H1 (cell line): ENCODE data around the gene TRAK1. TPM values are rescaled to one million over a fixed set of nuclear protein-coding genes. Genes with fewer than 3 reads are reported as not detected.

Experiments
- CTCF ChIA-PET: fragments of 300-600 bp; sonication (Branson Sonifier 250); formaldehyde crosslinking; loops from one replicate; lab custom pipeline; 2021; ENCODE audit not compliant: partially characterized antibody; lab: Charles Lee
- POLR2A ChIA-PET: fragments of 300-600 bp; sonication (Branson Sonifier 250); formaldehyde crosslinking; loops from one replicate; lab custom pipeline; 2021; ENCODE audit warnings: inconsistent platforms; ENCODE audit not compliant: partially characterized antibody; lab: Charles Lee
- DNase-seq, 2 experiments: peaks; one replicate each; pipeline versions ENCODE4 v3.0.0 to v3.0.0-alpha.2; 2010 to 2022; ENCODE audit warnings: low spot score in 2 of 2, low read depth in 1 of 2, mixed read lengths in 1 of 2
- FAIRE-seq: peaks from 2 replicates; lab custom pipeline; 2011; peaks lifted over from hg19 to GRCh38; lab: Jason Lieb, UNC
- H2AFZ ChIP-seq: 2 replicates; pipeline ENCODE4 v1.8.1; 2012; ENCODE audit warnings: low read length, inconsistent platforms
- H2AK5ac ChIP-seq: 2 replicates; pipeline ENCODE4 v1.6.1; 2013; ENCODE audit warnings: low read depth, low read length
- H2BK120ac ChIP-seq: replicated peaks from 2 replicates; pipeline ENCODE3; 2013; ENCODE audit warnings: low read depth, low read length, inconsistent platforms
- H2BK12ac ChIP-seq: 2 replicates; pipeline ENCODE4 v1.6.1; 2013; ENCODE audit warnings: low read depth, low read length
- H2BK15ac ChIP-seq: 2 replicates; pipeline ENCODE4 v1.6.1; 2013; ENCODE audit warnings: low read length
- H2BK20ac ChIP-seq: 2 replicates; pipeline ENCODE4 v1.6.1; 2013; ENCODE audit warnings: low read length
- H2BK5ac ChIP-seq: 2 replicates; pipeline ENCODE4 v1.6.1; 2013; ENCODE audit warnings: low read depth, low read length
- H3K14ac ChIP-seq: 2 replicates; pipeline ENCODE4 v1.6.1; 2013; ENCODE audit warnings: inconsistent platforms; ENCODE audit not compliant: insufficient read length
- H3K18ac ChIP-seq: 2 replicates; pipeline ENCODE4 v1.6.1; 2013; ENCODE audit warnings: low read length; ENCODE audit errors: extremely low read depth
- H3K23ac ChIP-seq: 2 replicates; pipeline ENCODE4 v1.6.1; 2013; ENCODE audit warnings: inconsistent platforms; ENCODE audit not compliant: insufficient read length
- H3K23me2 ChIP-seq: 2 replicates; pipeline ENCODE4 v1.6.1; 2013; ENCODE audit warnings: low read depth, low read length
- H3K27ac ChIP-seq: 2 replicates; pipeline ENCODE4 v1.6.1; 2011; ENCODE audit warnings: low read depth, low read length, inconsistent platforms
- H3K27me3 ChIP-seq, 4 experiments: replicated peaks in 1 of 4; 1 replicate in 1 of 4; 2 replicates in 3 of 4; pipeline versions ENCODE4 v1.6.1 to v1.8.1; 2011 to 2013; ENCODE audit warnings: low read length in 3 of 4, mild to moderate bottlenecking in 3 of 4, inconsistent platforms in 2 of 4, mixed read lengths in 2 of 4, moderate library complexity in 1 of 4; ENCODE audit not compliant: control insufficient read depth in 3 of 4, insufficient read depth in 3 of 4; ENCODE audit errors: extremely low read depth in 1 of 4
- H3K36me3 ChIP-seq, 4 experiments: 2 replicates each; pipeline versions ENCODE4 v1.6.1 to v1.8.1; 2011 to 2013; ENCODE audit warnings: mild to moderate bottlenecking in 4 of 4, low read length in 3 of 4, moderate library complexity in 2 of 4, control low read depth in 1 of 4, inconsistent platforms in 1 of 4; ENCODE audit not compliant: insufficient read depth in 4 of 4, control insufficient read depth in 2 of 4
- H3K4ac ChIP-seq: replicated peaks from 2 replicates; pipeline ENCODE3; 2013; ENCODE audit warnings: low read length, low read depth, mixed read lengths, inconsistent platforms; ENCODE audit not compliant: insufficient read length
- H3K4me1 ChIP-seq, 4 experiments: replicated peaks in 1 of 4; 1 replicate in 1 of 4; 2 replicates in 3 of 4; pipeline versions ENCODE4 v1.6.1 to v1.8.1; 2011 to 2013; ENCODE audit warnings: low read length in 3 of 4, inconsistent platforms in 2 of 4, mixed read lengths in 1 of 4; ENCODE audit not compliant: insufficient read depth in 4 of 4, control insufficient read depth in 3 of 4
- H3K4me2 ChIP-seq, 2 experiments: 2 replicates each; pipeline versions ENCODE4 v1.6.1 to v1.8.1; 2011 to 2013; ENCODE audit warnings: low read depth in 2 of 2, low read length in 2 of 2, control low read depth in 1 of 2, inconsistent platforms in 1 of 2, mild to moderate bottlenecking in 1 of 2; ENCODE audit not compliant: insufficient read depth in 1 of 2
- H3K4me3 ChIP-seq, 4 experiments: fragments of 200-600, 300-600 bp in 1 of 4; sonication (generic), shearing (Covaris generic), sonication (Bioruptor Twin) in 1 of 4; 2 replicates each; pipeline versions ENCODE4 v1.5.1 to v1.8.1; 2011 to 2016; ENCODE audit warnings: low read length in 4 of 4, low read depth in 3 of 4, control low read depth in 2 of 4, inconsistent platforms in 2 of 4, mild to moderate bottlenecking in 2 of 4, mixed read lengths in 1 of 4, moderate library complexity in 1 of 4; ENCODE audit not compliant: insufficient read depth in 2 of 4; ENCODE audit errors: extremely low read depth in 1 of 4
- H3K56ac ChIP-seq: replicated peaks from 2 replicates; pipeline ENCODE3; 2013; ENCODE audit warnings: low read depth, mild to moderate bottlenecking, mixed read lengths, low read length, inconsistent platforms; ENCODE audit not compliant: insufficient read length
- H3K79me1 ChIP-seq: 2 replicates; pipeline ENCODE4 v1.6.1; 2013; ENCODE audit warnings: low read depth, low read length, control low read depth
- H3K79me2 ChIP-seq, 2 experiments: 2 replicates each; pipeline versions ENCODE4 v1.6.1 to v1.8.1; 2012 to 2013; ENCODE audit warnings: low read length in 2 of 2, mild to moderate bottlenecking in 2 of 2, inconsistent platforms in 1 of 2; ENCODE audit not compliant: insufficient read depth in 2 of 2, control insufficient read depth in 1 of 2
- H3K9ac ChIP-seq, 4 experiments: replicated peaks in 1 of 4; 1 replicate in 1 of 4; 2 replicates in 3 of 4; pipeline versions ENCODE4 v1.6.1 to v1.8.1; 2011 to 2013; ENCODE audit warnings: low read depth in 3 of 4, low read length in 3 of 4, control low read depth in 2 of 4, mild to moderate bottlenecking in 2 of 4, moderate library complexity in 2 of 4, inconsistent platforms in 1 of 4; ENCODE audit errors: extremely low read depth in 1 of 4
- H3K9me3 ChIP-seq, 2 experiments: 2 replicates each; pipeline versions ENCODE4 v1.6.1 to v1.8.1; 2012 to 2013; ENCODE audit warnings: mild to moderate bottlenecking in 2 of 2, moderate library complexity in 2 of 2, control low read depth in 1 of 2, inconsistent platforms in 1 of 2, low read depth in 1 of 2, low read length in 1 of 2, mixed read lengths in 1 of 2; ENCODE audit not compliant: insufficient read depth in 2 of 2
- H4K20me1 ChIP-seq, 2 experiments: replicated peaks in 1 of 2; 2 replicates each; pipeline versions ENCODE3 to v1.8.1; 2011 to 2013; ENCODE audit warnings: inconsistent platforms in 2 of 2, low read length in 2 of 2, mild to moderate bottlenecking in 1 of 2; ENCODE audit not compliant: insufficient read depth in 2 of 2, control insufficient read depth in 1 of 2
- H4K5ac ChIP-seq: 2 replicates; pipeline ENCODE4 v1.6.1; 2013; ENCODE audit warnings: low read length, low read depth, mixed read lengths, inconsistent platforms; ENCODE audit not compliant: insufficient read length
- H4K8ac ChIP-seq: 2 replicates; pipeline ENCODE4 v1.8.0; 2013; ENCODE audit warnings: mild to moderate bottlenecking, moderate library complexity, low read length, inconsistent platforms; ENCODE audit not compliant: insufficient read depth; ENCODE audit errors: extremely low read depth
- H4K91ac ChIP-seq: replicated peaks from 2 replicates; pipeline ENCODE3; 2013; ENCODE audit warnings: low read length, mixed read lengths, inconsistent platforms; ENCODE audit not compliant: insufficient read length
- CEBPB ChIP-seq: IDR thresholded peaks from 2 replicates; pipeline ENCODE4 v1.6.1; 2012; ENCODE audit warnings: low read depth, low read length
- CHD2 ChIP-seq: IDR thresholded peaks from 2 replicates; pipeline ENCODE4 v1.6.1; 2012; ENCODE audit warnings: low read length, improper control_type of control experiment
- EP300 ChIP-seq, 2 experiments: IDR thresholded peaks; 1 replicate in 1 of 2; 2 replicates in 1 of 2; pipeline ENCODE4 v1.6.1; 2011 to 2012; ENCODE audit warnings: low read depth in 2 of 2, low read length in 2 of 2, mild to moderate bottlenecking in 2 of 2, borderline replicate concordance in 1 of 2, inconsistent platforms in 1 of 2, moderate library complexity in 1 of 2
- FOSL1 ChIP-seq: IDR thresholded peaks from 2 replicates; pipeline ENCODE4 v1.6.1; 2011; ENCODE audit warnings: mild to moderate bottlenecking, low read depth, low read length, moderate library complexity; ENCODE audit not compliant: insufficient read depth
- HDAC6 ChIP-seq: IDR thresholded peaks from one replicate; pipeline ENCODE4 v1.7.1; 2012; ENCODE audit warnings: low read depth, mild to moderate bottlenecking, inconsistent platforms, low read length, moderate library complexity
- NANOG ChIP-seq: IDR thresholded peaks from 2 replicates; pipeline ENCODE4 v1.6.1; 2011; ENCODE audit warnings: low read length, low read depth, mild to moderate bottlenecking, inconsistent platforms; ENCODE audit not compliant: insufficient read depth, poor library complexity, severe bottlenecking
- POU5F1 ChIP-seq: IDR thresholded peaks from 2 replicates; pipeline ENCODE4 v1.6.1; 2011; ENCODE audit warnings: low read depth, mild to moderate bottlenecking, low read length, moderate library complexity
- SIRT6 ChIP-seq: IDR thresholded peaks from one replicate; pipeline ENCODE4 v1.7.1; 2012; ENCODE audit warnings: low read length, inconsistent platforms
- SIX5 ChIP-seq: IDR thresholded peaks from 2 replicates; pipeline ENCODE4 v1.6.1; 2011; ENCODE audit warnings: mild to moderate bottlenecking, low read depth, low read length
- TCF12 ChIP-seq: IDR thresholded peaks from 2 replicates; pipeline ENCODE4 v1.6.1; 2011; ENCODE audit warnings: low read depth, mild to moderate bottlenecking, low read length
- YY1 ChIP-seq: IDR thresholded peaks from 2 replicates; pipeline ENCODE4 v1.6.1; 2011; ENCODE audit warnings: low read depth, mild to moderate bottlenecking, low read length
- ZNF274 ChIP-seq: IDR thresholded peaks from 2 replicates; pipeline ENCODE4 v1.7.0; 2012; ENCODE audit warnings: low read length, borderline replicate concordance; ENCODE audit errors: extremely low read depth
- WGBS, 2 experiments: shearing (Covaris generic) in 1 of 2; methylation state at CpG; one replicate each; pipeline versions ENCODE4 v1.1.6 to v1.1.7; 2013 to 2015; ENCODE audit warnings: low lambda C conversion rate in 2 of 2, mixed read lengths in 2 of 2, inconsistent platforms in 1 of 2, low coverage in 1 of 2, missing lambda C conversion rate in 1 of 2; ENCODE audit not compliant: insufficient replicate concordance in 2 of 2, insufficient coverage in 1 of 2, insufficient read length in 1 of 2; ENCODE audit errors: extremely low coverage in 1 of 2, missing lambda C conversion rate in 1 of 2; 5-methylcytosine and 5-hydroxymethylcytosine counted together
- polyA plus RNA-seq, 7 experiments: library from polyadenylated mRNA; depleted of rRNA in 3 of 7; stranded (reverse) in 5 of 7; unstranded in 2 of 7; fragments of >200 nt in 5 of 7; fragments of 200-250 nt in 2 of 7; gene quantifications; 1 replicate in 5 of 7; 2 replicates in 1 of 7; 4 replicates in 1 of 7; pipeline versions ENCODE4 v1.2.1 to v1.2.3, GENCODE V29; 2011 to 2013; ENCODE audit warnings: missing spikeins in 2 of 7, mixed read lengths in 2 of 7
- total RNA-seq: library from RNA; stranded (reverse); fragmentation: NEBNext Ultra II Directional; extraction: Animal tissue kit (Norgen Biotek cat#: 25700); gene quantifications from 2 replicates; pipeline ENCODE4 v1.2.1, GENCODE V29; 2021
- TF ChIP-seq, protein P1 (sequence below): IDR thresholded peaks from 2 replicates; pipeline ENCODE4 v1.6.1; 2011; ENCODE audit warnings: low read depth, mild to moderate bottlenecking, low read length; ENCODE audit not compliant: insufficient read depth

Gene TRAK1
- total and polyA plus RNA-seq, 2 of the 8 experiments (the other 6 are each of a cell fraction or from before 2014, with no cell fraction given), result 21.3 to 32.7 TPM

DNA sequence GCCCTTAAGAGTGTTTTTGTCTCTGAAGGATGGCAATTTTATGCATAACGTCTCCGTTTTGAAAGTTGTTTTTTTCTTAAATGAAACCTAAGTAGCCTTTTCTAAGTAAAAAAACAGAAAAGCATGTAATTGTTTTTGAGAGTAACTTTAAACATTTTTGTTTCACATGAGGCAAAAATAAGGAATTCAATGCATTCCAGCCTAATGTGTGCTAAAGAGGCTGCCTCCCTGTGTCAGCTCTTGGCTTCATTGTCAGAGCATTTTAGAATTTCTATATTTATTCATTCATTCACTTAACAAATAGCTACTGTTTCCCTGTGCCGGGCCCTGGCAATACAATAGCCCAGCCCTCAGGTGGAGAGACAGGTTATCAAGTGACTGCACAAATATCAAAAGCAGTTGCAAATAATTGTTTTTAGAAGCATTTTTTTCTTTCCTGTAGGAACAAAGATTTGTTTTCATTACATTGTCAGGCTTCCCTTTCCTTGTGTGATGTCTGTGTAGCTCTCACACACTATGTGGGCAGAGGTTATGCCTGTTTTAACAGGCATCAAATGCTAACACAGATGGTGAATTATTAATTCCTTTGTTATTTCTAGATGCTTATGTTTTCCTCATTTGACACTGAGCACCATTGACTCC lies 93.0 kb downstream of the TRAK1 start:
- WGBS, 2 experiments, result 77% methylated on average over 3 of the region's 3 CpGs; no CpG with 5 or more reads in 1 of the 2 experiments
- TF ChIP-seq CEBPB (no peak), POU5F1 (no peak), HDAC6 (no peak), SIX5 (no peak), CHD2 (no peak), NANOG (no peak), YY1 (no peak), EP300 (IDR thresholded peaks at IDR 0.05; ENCODE audit: borderline replicate concordance in 1 of 2, low read depth in 2 of 2, low read length in 2 of 2) (no peak), ZNF274 (no peak), SIRT6 (no peak), FOSL1 (no peak), TCF12 (no peak)
- TF ChIP-seq, protein P1, sequence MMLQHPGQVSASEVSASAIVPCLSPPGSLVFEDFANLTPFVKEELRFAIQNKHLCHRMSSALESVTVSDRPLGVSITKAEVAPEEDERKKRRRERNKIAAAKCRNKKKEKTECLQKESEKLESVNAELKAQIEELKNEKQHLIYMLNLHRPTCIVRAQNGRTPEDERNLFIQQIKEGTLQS, result no peak

More for the DNA sequence above, 93.0 kb downstream of the TRAK1 start:
- Histone ChIP-seq H3K18ac (no peak overlapping the region), H3K4me3 (no peak overlapping the region), H2BK5ac (0 out of 2 replicates have a peak overlapping the region, but pooled peaks have one; percentile 8), H3K4me1 (peaks cover 0 to 10% (median 4%) of the 10 kb centered on the region in 4 experiments; a peak in 5 of 7 replicates), H4K91ac (no peak overlapping the region), H3K23ac (no peak overlapping the region), H3K9ac (no peak overlapping the region), H3K27ac (no peak overlapping the region), H4K5ac (no peak overlapping the region), H2BK12ac (no peak overlapping the region), H3K36me3 (peaks cover 0 to 7% (median 1%) of the 10 kb centered on the region in 4 experiments; a peak in 2 of 8 replicates), H4K8ac (no peak overlapping the region), H3K79me1 (no peaks in the 10 kb centered on the region; the same call in 1 of the 2 replicates), H3K27me3 (no peaks in the 10 kb centered on the region), H3K79me2 (peaks cover 0 to 8% of the 10 kb centered on the region in 2 experiments; a peak in 1 of 4 replicates), H2AK5ac (no peak overlapping the region), H3K4me2 (no peak overlapping the region), H3K9me3 (no peaks in the 10 kb centered on the region), H2AFZ (no peak overlapping the region), H3K23me2 (no peaks in the 10 kb centered on the region; the same call in 1 of the 2 replicates), H2BK15ac (no peak overlapping the region), H2BK20ac (no peak overlapping the region), H4K20me1 (peaks cover 0 to 3% of the 10 kb centered on the region in 2 experiments), H3K56ac (no peak overlapping the region), H3K14ac (no peak overlapping the region), H2BK120ac (no peak overlapping the region), H3K4ac (no peak overlapping the region)
- FAIRE-seq (no peak), DNase-seq (no peak)
- ChIA-PET POLR2A (interaction anchor here (0.9 kb wide), 1 partner anchor 46 kb away, joined by 3 read pairs; no protein-coding TSS in a partner anchor), CTCF (interaction anchor here (0.6 to 3.4 kb wide), 4 partner anchors 11 to 1310 kb away, joined by 3 to 19 read pairs (median 10); no protein-coding TSS in a partner anchor)
